Measurements from ENCODE around the gene STK39. TPM values are rescaled to one million over a fixed set of nuclear protein-coding genes. Genes with fewer than 3 reads are reported as not detected.

STK39 gene
- total and polyA plus RNA-seq, 2 donors from 2014 or later = 15.9 to 27.1 TPM

DNA sequence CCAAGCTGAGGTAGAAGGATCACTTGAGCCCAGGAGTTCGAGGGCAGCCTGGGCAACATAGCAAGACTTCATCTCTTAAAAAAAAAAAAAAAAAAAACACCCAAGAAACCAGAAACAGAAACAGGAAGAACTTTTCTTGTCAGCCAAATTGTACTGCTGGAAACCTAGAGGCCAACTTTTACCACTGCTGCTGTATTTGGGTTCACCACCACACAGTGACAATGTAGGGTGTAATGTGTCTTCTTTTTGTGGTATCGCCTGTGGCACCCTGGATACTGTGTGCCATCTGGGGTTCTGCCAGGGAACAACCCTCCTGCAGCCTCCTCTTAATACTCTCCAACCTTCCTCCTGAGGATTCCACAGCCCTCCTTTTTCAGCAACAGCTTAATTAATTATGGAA is 72.6 kb downstream of the STK39 start:
- TF ChIP-seq, protein P1, sequence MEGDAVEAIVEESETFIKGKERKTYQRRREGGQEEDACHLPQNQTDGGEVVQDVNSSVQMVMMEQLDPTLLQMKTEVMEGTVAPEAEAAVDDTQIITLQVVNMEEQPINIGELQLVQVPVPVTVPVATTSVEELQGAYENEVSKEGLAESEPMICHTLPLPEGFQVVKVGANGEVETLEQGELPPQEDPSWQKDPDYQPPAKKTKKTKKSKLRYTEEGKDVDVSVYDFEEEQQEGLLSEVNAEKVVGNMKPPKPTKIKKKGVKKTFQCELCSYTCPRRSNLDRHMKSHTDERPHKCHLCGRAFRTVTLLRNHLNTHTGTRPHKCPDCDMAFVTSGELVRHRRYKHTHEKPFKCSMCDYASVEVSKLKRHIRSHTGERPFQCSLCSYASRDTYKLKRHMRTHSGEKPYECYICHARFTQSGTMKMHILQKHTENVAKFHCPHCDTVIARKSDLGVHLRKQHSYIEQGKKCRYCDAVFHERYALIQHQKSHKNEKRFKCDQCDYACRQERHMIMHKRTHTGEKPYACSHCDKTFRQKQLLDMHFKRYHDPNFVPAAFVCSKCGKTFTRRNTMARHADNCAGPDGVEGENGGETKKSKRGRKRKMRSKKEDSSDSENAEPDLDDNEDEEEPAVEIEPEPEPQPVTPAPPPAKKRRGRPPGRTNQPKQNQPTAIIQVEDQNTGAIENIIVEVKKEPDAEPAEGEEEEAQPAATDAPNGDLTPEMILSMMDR (IDR thresholded peaks at IDR 0.05; ENCODE audit: borderline replicate concordance, extremely low read depth, insufficient read depth) = no peak

GRCh38 chr2:168172071-168172470 is 75.3 kb downstream of the STK39 start:
- Histone ChIP-seq H3K36me3 (ENCODE audit: control insufficient read depth in 2 of 3, insufficient read depth in 3 of 3, low read length in 3 of 3) (no peaks in the 10 kb centered on the region), H3K9me3 (ENCODE audit: control insufficient read depth in 2 of 3, insufficient read depth in 1 of 3, low read length in 3 of 3) (no peaks in the 10 kb centered on the region), H3K4me3 (ENCODE audit: low read length in 3 of 3) (no peak overlapping the region), H3K27ac (ENCODE audit: low read depth in 2 of 2, low read length in 2 of 2) (no peak overlapping the region), H3K4me1 (ENCODE audit: control insufficient read depth in 2 of 3, insufficient read depth in 2 of 3, low read depth in 1 of 3, low read length in 3 of 3) (no peaks in the 10 kb centered on the region), H3K27me3 (ENCODE audit: control insufficient read depth, insufficient read depth, low read length) (no peaks in the 10 kb centered on the region), H3K9ac (ENCODE audit: low read length in 3 of 3) (no peak overlapping the region)
- intact Hi-C loops (cut with DNase I) = no loop called here
- TF ChIP-seq, protein P1 (IDR thresholded peaks at IDR 0.05; ENCODE audit: borderline replicate concordance, extremely low read depth, insufficient read depth) = no peak
- FAIRE-seq (no peak), DNase-seq (no peak)

More for the DNA sequence above, 72.6 kb downstream of the STK39 start:
- Histone ChIP-seq H3K9ac (ENCODE audit: low read length in 3 of 3) (no peak overlapping the region), H3K36me3 (ENCODE audit: control insufficient read depth in 2 of 3, insufficient read depth in 3 of 3, low read length in 3 of 3) (no peaks in the 10 kb centered on the region), H3K27ac (ENCODE audit: low read depth in 2 of 2, low read length in 2 of 2) (no peak overlapping the region), H3K27me3 (ENCODE audit: control insufficient read depth, insufficient read depth, low read length) (no peaks in the 10 kb centered on the region), H3K4me1 (ENCODE audit: control insufficient read depth in 2 of 3, insufficient read depth in 2 of 3, low read depth in 1 of 3, low read length in 3 of 3) (no peaks in the 10 kb centered on the region), H3K9me3 (ENCODE audit: control insufficient read depth in 2 of 3, insufficient read depth in 1 of 3, low read length in 3 of 3) (no peaks in the 10 kb centered on the region), H3K4me3 (ENCODE audit: low read length in 3 of 3) (no peak overlapping the region)
- DNase-seq = no peak
- intact Hi-C loops (cut with DNase I) = no loop called here
- FAIRE-seq = no peak

DNA sequence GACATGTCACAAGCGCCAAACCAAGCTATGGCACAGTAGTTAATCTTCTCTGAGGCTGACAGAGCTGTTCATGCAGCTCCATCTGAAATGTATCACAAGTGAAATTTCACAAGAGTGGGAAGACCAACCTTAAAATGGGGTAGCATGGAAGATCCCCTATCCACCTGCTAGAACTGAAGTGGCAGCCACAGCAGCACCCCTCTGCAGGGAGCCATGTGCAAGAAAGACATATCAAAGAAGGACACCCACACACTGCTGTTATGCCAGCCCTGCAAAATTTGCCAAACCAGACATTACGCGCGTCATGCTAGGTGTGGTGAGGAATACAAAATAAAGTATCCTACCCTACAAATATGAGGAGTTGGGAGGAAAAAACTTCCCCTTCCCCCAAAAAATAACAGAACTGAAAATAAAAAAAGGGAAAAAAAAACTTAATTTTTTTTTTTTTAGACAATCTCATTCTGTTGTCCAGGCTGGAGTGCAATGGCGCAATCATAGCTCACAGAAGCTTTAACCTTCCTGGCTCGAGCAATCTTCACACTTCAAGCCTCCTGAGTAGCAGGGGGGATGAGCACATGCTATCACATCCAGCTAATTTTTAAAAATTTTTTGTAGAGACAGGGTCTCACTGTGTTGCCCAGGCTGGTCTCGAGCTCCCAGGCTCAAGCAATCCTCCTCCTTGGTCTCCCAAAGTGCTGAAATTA is 76.2 kb downstream of the STK39 start:
- Histone ChIP-seq H3K9ac (ENCODE audit: low read length in 3 of 3) (no peak overlapping the region), H3K4me3 (ENCODE audit: low read length in 3 of 3) (no peak overlapping the region), H3K36me3 (ENCODE audit: control insufficient read depth in 2 of 3, insufficient read depth in 3 of 3, low read length in 3 of 3) (no peaks in the 10 kb centered on the region), H3K27me3 (ENCODE audit: control insufficient read depth, insufficient read depth, low read length) (no peaks in the 10 kb centered on the region), H3K27ac (ENCODE audit: low read depth in 2 of 2, low read length in 2 of 2) (no peak overlapping the region), H3K9me3 (ENCODE audit: control insufficient read depth in 2 of 3, insufficient read depth in 1 of 3, low read length in 3 of 3) (no peaks in the 10 kb centered on the region), H3K4me1 (ENCODE audit: control insufficient read depth in 2 of 3, insufficient read depth in 2 of 3, low read depth in 1 of 3, low read length in 3 of 3) (no peaks in the 10 kb centered on the region)
- TF ChIP-seq, protein P1 (IDR thresholded peaks at IDR 0.05; ENCODE audit: borderline replicate concordance, extremely low read depth, insufficient read depth) = no peak
- DNase-seq (no peak), FAIRE-seq (no peak)
- intact Hi-C loops (cut with DNase I) = no loop called here

Measured in kidney (tissue), 14 donors.